ENCODE measurements around the gene FHIP2A. TPM values are rescaled to one million over a fixed set of nuclear protein-coding genes. Genes with fewer than 3 reads are reported as not detected.

The FHIP2A gene
- polyA plus RNA-seq, 3 donors: 4.4 to 9.6 (median 9.2) TPM

GRCh38 chr10:114825513-114826253 lies 4.1 kb downstream of the FHIP2A start:
- intact Hi-C loops (cut with micrococcal nuclease): no loop called here
- Histone ChIP-seq H3K4me3 (replicated peaks in 1 of 3; ENCODE audit: low read depth in 2 of 3, low read length in 3 of 3) (no peak overlapping the region), H3K9me3 (replicated peaks in 1 of 2; ENCODE audit: control insufficient read depth in 1 of 2, insufficient read depth in 1 of 2, low read length in 2 of 2) (no peaks in the 10 kb centered on the region), H3K36me3 (replicated peaks in 1 of 2; ENCODE audit: control insufficient read depth in 1 of 2, insufficient read depth in 2 of 2, low read length in 2 of 2) (no peaks in the 10 kb centered on the region), H2AFZ (ENCODE audit: insufficient read depth, low read depth, low read length, poor library complexity, severe bottlenecking) (no peak overlapping the region), H3K27ac (ENCODE audit: low read depth in 1 of 2, low read length in 2 of 2) (no peak overlapping the region), H4K20me1 (ENCODE audit: insufficient read depth, low read length) (peaks cover 65% of the 10 kb centered on the region), H3K4me1 (ENCODE audit: control insufficient read depth in 1 of 2, insufficient read depth in 2 of 2, low read length in 2 of 2) (peaks cover 9 to 19% of the 10 kb centered on the region in 2 donors), H3K9ac (ENCODE audit: insufficient read depth, low read length, poor library complexity, severe bottlenecking) (no peak overlapping the region), H3K79me2 (ENCODE audit: insufficient read depth, low read length) (peaks cover 81% of the 10 kb centered on the region), H3K4me2 (replicated peaks; ENCODE audit: extremely low read depth, low read length, poor library complexity, severe bottlenecking) (no peak overlapping the region), H3K27me3 (ENCODE audit: control insufficient read depth in 2 of 2, insufficient read depth in 2 of 2, low read length in 2 of 2) (no peaks in the 10 kb centered on the region)
- DNase-seq: no peak
- no peak overlapping the region for H3K4me3 Mint-ChIP-seq
- H3K36me3 Mint-ChIP-seq: peaks cover 0 to 5% of the 10 kb centered on the region in 2 donors
- H3K9me3 Mint-ChIP-seq: no peaks in the 10 kb centered on the region
- peaks cover 0 to 1% (median 0%) of the 10 kb centered on the region in 3 donors for H3K27me3 Mint-ChIP-seq (ENCODE audit: low read depth in 3 of 3)
- TF ChIP-seq CTCF (IDR thresholded peaks at IDR 0.05): no peak
- no CpG with 5 or more reads among the region's 4 CpGs for WGBS (ENCODE audit: insufficient coverage)
- peaks cover 46% of the 10 kb centered on the region for H3K4me1 Mint-ChIP-seq
- peak overlapping the region in 1 of 7 donors; percentile 41 for H3K27ac Mint-ChIP-seq

- Mint-ChIP-seq H3K27ac (no peak overlapping the region), H3K9me3 (no peaks in the 10 kb centered on the region), H3K4me3 (no peak overlapping the region), H3K27me3 (ENCODE audit: low read depth in 3 of 3) (peaks cover 0 to 3% (median 0%) of the 10 kb centered on the region in 3 donors), H3K4me1 (peaks cover 35% of the 10 kb centered on the region), H3K36me3 (peaks cover 23 to 24% of the 10 kb centered on the region in 2 donors)
- peaks cover 0 to 2% of the 10 kb centered on the region in 2 donors for H3K4me1 ChIP-seq (ENCODE audit: control insufficient read depth in 1 of 2, insufficient read depth in 2 of 2, low read length in 2 of 2)
- H3K79me2 ChIP-seq (ENCODE audit: insufficient read depth, low read length): peaks cover 54% of the 10 kb centered on the region
- intact Hi-C loops (cut with micrococcal nuclease): no loop called here
- H3K27me3 ChIP-seq (ENCODE audit: control insufficient read depth in 2 of 2, insufficient read depth in 2 of 2, low read length in 2 of 2): no peaks in the 10 kb centered on the region
- H3K9ac ChIP-seq (ENCODE audit: insufficient read depth, low read length, poor library complexity, severe bottlenecking): no peak overlapping the region
- H3K9me3 ChIP-seq (replicated peaks in 1 of 2; ENCODE audit: control insufficient read depth in 1 of 2, insufficient read depth in 1 of 2, low read length in 2 of 2): no peaks in the 10 kb centered on the region
- peaks cover 20 to 30% of the 10 kb centered on the region in 2 donors for H3K36me3 ChIP-seq (replicated peaks in 1 of 2; ENCODE audit: control insufficient read depth in 1 of 2, insufficient read depth in 2 of 2, low read length in 2 of 2)
- no peak overlapping the region for H3K4me3 ChIP-seq (replicated peaks in 1 of 3; ENCODE audit: low read depth in 2 of 3, low read length in 3 of 3)
- no peak overlapping the region for H3K27ac ChIP-seq (ENCODE audit: low read depth in 1 of 2, low read length in 2 of 2)
- 98% methylated on average over 3 of the region's 4 CpGs for WGBS (ENCODE audit: insufficient coverage)
- no peak for DNase-seq
- no peak overlapping the region for H3K4me2 ChIP-seq (replicated peaks; ENCODE audit: extremely low read depth, low read length, poor library complexity, severe bottlenecking)
- no peak overlapping the region for H2AFZ ChIP-seq (ENCODE audit: insufficient read depth, low read depth, low read length, poor library complexity, severe bottlenecking)
- no peak for TF ChIP-seq CTCF (IDR thresholded peaks at IDR 0.05)
- peaks cover 68% of the 10 kb centered on the region for H4K20me1 ChIP-seq (ENCODE audit: insufficient read depth, low read length)
Observed at GRCh38 chr10:114829160-114829909, 7.8 kb downstream of the FHIP2A start.
